Measurements from ENCODE around the gene CPNE5.

The CPNE5 gene

GRCh38 chr6:36743538-36744303 is 95.5 kb downstream of the CPNE5 start:
- no peak for DNase-seq (ENCODE audit: low spot score)

- no peak for DNase-seq (ENCODE audit: low spot score)
Measured at GRCh38 chr6:36743032-36743431, 96.2 kb downstream of the CPNE5 start.

GRCh38 chr6:36742146-36742545 is 97.1 kb downstream of the CPNE5 start:
- DNase-seq (ENCODE audit: low spot score): no peak

GRCh38 chr6:36740818-36741179 is 98.4 kb downstream of the CPNE5 start:
- DNase-seq (ENCODE audit: low spot score): no peak

GRCh38 chr6:36739947-36740817 is 99.1 kb downstream of the CPNE5 start:
- DNase-seq (ENCODE audit: low spot score): no peak

GRCh38 chr6:36738108-36738507 is 101.1 kb downstream of the CPNE5 start:
- no peak for DNase-seq (ENCODE audit: low spot score)

- DNase-seq (ENCODE audit: low spot score): no peak
Measured at GRCh38 chr6:36737043-36737785, 102.0 kb downstream of the CPNE5 start.

- DNase-seq (ENCODE audit: low spot score): peak; percentile 56
Measured at GRCh38 chr6:36735110-36736071, 103.9 kb downstream of the CPNE5 start.

GRCh38 chr6:36734486-36735060 is 104.7 kb downstream of the CPNE5 start:
- DNase-seq (ENCODE audit: low spot score): no peak

GRCh38 chr6:36733300-36733699 is 105.9 kb downstream of the CPNE5 start:
- no peak for DNase-seq (ENCODE audit: low spot score)

- DNase-seq (ENCODE audit: low spot score): no peak
Measured at GRCh38 chr6:36731622-36732310, 107.5 kb downstream of the CPNE5 start.

GRCh38 chr6:36730424-36731380 is 108.5 kb downstream of the CPNE5 start:
- no peak for DNase-seq (ENCODE audit: low spot score)

- DNase-seq (ENCODE audit: low spot score): no peak
Measured at GRCh38 chr6:36729161-36729524, 110.1 kb downstream of the CPNE5 start.

GRCh38 chr6:36728289-36729160 is 110.7 kb downstream of the CPNE5 start:
- DNase-seq (ENCODE audit: low spot score): no peak

- DNase-seq (ENCODE audit: low spot score): peak; percentile 68
Measured at GRCh38 chr6:36727505-36728021, 111.7 kb downstream of the CPNE5 start.

- DNase-seq (ENCODE audit: low spot score): no peak
Measured at GRCh38 chr6:36725581-36725980, 113.7 kb downstream of the CPNE5 start.

GRCh38 chr6:36724514-36725390 is 114.5 kb downstream of the CPNE5 start:
- DNase-seq (ENCODE audit: low spot score): peak; percentile 72
